Measurements from ENCODE around the gene RDM1.

Gene RDM1

GRCh38 chr17:35870906-35871819, 59.4 kb downstream of the RDM1 start:
- DNase-seq (ENCODE audit: low read depth, low spot score) = no peak

- DNase-seq (ENCODE audit: low read depth, low spot score) = no peak
Observed at GRCh38 chr17:35868737-35869136, 61.8 kb downstream of the RDM1 start, which contains the start of gene HEATR9. Gene HEATR9 (minus strand): TSS chr17:35868891. CDS start chr17:35868742, 149 bp downstream.
